HTR-8/SVneo (cell line): ENCODE data around the gene TBCB.
"Not testable (repeated sequence)": the region's sequence is repeated elsewhere in the genome, so short reads cannot be mapped to it uniquely, and the experiment has no call there.

ENCODE experiments used
- DNase-seq: peaks from one replicate; pipeline ENCODE4 v3.0.0; 2011; ENCODE audit warnings: low spot score, mixed read lengths; ENCODE audit not compliant: insufficient read length
- FAIRE-seq: peaks from 2 replicates; lab custom pipeline; 2011; peaks lifted over from hg19 to GRCh38; lab: Jason Lieb, UNC

Gene TBCB, protein sequence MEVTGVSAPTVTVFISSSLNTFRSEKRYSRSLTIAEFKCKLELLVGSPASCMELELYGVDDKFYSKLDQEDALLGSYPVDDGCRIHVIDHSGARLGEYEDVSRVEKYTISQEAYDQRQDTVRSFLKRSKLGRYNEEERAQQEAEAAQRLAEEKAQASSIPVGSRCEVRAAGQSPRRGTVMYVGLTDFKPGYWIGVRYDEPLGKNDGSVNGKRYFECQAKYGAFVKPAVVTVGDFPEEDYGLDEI

DNA sequence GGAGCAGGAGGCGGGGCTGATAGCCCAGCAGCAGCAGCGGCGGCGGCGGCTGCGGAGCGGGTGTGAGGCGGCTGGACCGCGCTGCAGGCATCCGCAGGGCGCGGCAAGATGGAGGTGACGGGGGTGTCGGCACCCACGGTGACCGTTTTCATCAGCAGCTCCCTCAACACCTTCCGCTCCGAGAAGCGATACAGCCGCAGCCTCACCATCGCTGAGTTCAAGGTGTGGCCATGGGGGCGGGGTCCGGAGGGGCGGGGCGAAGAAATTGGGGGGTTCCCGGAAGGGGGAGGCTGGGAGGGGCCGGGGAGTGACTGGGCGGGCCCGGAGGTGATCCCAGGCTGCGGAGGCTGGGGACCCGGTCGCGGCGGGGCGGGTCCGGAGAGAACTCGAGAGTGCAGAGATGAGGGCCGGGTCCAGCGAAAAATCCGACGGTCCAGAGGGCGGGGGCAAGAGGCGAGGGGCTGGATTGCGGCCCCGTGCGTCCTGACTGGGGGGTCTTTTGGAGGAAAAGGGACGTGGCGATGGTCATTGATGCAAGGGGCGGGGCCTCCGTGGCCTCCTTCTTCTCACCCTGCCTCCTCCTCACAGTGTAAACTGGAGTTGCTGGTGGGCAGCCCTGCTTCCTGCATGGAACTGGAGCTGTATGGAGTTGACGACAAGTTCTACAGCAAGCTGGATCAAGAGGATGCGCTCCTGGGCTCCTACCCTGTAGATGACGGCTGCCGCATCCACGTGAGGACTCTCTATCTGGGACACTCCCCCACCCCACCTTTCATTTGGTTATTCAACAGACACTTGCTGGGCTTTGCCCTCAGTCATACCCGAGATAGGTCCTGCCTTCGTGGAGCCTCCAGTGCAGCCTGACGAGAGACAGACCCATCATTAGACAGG, at the start of gene TBCB:
TSS of gene TBCB (plus strand) at position 16 of the 891 bp plus-strand sequence. CDS start at position 109, 93 bp downstream.
- DNase-seq (peak; percentile 67), FAIRE-seq (no peak)

DNA sequence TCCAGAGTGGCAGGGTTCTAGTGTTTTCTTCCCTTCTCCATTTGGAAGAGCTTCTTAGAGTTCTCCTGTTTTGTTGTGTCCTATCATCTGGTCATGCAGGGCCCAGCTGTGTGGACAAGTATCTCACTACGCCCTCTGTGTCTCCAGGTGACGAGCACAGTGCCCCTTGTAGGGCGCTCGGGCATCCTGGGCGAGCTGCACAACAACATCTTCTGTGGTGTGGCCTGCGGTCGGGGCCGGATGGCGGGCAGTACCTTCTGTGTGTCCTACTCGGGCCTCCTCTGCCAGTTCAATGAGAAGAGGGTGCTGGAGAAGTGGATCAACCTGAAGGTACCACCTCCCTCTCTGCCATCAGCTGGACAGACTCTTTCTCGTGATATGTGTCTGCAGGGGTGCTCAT, 47.6 kb upstream of the TBCB start:
- DNase-seq (no peak), FAIRE-seq (no peak)

DNA sequence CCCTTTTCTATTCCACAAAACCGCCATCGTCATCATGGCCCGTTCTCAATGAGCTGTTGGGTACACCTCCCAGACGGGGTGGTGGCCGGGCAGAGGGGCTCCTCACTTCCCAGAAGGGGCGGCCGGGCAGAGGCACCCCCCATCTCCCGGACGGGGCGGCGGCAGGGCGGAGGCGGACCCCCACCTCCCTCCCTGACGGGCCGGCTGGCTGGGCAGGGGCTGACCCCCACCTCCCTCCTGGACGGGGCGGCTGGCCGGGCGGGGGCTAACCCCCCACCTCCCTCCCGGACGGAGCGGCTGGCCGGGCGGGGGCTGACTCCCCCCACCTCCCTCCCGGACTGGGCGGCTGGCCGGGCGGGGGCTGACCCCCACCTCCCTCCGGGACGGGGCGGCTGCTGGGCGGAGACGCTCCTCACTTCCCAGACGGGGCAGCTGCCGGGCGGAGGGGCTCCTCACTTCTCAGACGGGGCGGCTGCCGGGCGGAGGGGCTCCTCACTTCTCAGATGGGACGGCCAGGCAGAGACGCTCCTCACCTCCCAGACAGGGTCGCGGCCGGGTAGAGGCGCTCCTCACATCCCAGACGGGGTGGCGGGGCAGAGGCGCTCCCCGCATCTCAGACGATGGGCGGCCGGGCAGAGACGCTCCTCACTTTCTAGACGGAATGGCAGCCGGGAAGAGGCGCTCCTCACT, 46.3 kb upstream of the TBCB start:
- DNase-seq, FAIRE-seq: not testable (repeated sequence)

DNA sequence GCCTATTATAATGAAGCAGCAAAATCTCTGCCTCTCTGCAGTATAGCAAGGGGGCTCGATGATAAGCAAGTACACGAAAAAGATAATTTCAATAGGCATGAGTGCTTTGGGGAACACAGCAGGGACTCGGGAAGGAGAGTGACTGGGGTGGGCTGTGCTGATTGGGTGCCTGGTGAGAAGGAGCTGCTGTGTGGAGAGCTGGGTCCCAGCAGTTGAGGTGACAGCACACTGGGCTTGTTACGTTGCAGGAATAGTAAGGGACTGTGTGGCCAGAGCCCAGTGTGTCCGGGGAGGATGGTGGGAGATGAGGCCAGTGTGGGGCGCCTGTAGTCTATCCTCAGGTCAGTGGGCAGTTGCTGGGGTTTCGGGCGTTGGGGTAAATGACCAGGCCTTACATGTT, 43.2 kb upstream of the TBCB start:
- DNase-seq = no peak
- FAIRE-seq = peak; percentile 16

DNA sequence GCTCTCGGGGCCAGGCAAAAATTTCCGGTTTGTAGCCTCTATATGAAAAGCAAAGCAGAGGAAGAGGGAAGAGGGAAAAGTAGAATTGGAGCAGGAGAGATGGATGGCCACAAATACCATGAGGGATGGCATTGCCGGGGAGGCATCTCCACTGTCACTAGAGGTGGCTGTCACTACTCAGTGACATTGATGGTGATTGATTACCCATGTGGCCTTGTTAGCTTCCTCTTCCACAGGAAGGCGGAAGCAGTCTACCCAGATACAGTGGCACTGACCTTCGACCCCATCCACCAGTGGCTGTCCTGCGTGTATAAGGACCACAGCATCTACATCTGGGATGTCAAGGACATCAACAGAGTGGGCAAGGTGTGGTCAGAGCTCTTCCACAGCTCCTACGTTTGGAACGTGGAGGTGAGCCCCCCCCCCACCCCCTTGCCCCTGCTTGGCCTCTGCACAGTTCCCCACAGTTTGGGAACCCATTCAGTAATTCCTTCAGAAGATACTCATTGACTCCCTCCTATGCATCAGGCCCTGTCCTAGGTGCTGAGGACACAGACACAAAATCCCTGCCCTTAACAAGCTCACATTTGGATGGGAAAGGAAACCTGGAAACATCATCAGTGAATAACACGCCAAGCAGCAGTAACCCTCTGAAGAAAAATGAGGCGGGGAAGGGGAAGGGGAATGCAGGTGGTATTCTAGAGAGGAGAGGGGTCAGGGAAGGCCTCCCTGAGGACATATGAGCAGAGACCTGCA, 42.0 kb upstream of the TBCB start:
- FAIRE-seq = no peak
- DNase-seq = no peak

DNA sequence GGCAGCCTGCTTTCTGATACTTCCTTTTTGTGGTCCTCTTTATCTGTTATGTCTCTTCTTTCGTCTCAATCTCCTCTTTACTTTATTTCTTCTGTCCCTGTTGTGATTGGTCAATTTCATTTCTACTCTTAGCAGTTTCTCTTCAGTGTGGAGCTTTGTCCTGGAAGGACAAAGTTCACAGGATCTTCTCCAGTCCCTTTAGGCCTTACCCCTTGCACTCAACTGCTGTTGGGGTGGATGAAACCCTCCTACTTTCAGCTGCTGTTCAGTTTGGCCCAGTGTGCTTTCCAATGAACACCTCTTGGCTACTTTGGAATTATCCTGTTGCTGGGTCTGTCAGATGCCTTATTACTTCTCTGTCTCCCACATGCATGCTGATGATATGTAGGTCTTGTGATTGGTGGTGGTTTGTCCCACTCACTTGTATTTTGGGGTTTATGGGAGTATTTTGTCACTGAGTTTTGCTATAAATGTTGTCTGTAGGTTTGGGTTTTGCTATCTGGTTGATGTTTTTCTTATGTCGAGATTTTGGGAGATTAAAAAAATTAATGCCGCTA, 35.8 kb upstream of the TBCB start:
- FAIRE-seq = no peak
- DNase-seq = no peak

DNA sequence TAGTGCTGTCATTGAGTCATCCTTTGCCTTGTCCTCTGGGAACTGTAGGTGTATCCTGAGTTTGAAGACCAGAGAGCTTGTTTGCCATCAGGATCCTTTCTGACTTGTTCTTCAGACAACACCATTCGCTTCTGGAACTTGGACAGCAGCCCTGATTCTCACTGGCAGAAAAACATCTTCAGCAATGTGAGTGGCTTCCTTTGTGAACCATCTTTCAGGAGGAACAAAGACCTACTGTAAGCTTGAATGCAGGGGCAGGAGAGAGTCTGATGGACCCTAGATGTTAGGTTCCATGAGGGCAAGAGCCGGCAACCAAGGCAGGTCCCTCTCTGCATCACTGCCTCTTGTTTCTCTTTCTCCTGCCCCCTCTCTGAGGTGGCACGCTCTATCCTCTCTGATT, 33.9 kb upstream of the TBCB start:
- no peak for FAIRE-seq
- no peak for DNase-seq

GRCh38 chr19:36081894-36082293, 33.4 kb upstream of the TBCB start:
- DNase-seq = no peak
- no peak for FAIRE-seq

DNA sequence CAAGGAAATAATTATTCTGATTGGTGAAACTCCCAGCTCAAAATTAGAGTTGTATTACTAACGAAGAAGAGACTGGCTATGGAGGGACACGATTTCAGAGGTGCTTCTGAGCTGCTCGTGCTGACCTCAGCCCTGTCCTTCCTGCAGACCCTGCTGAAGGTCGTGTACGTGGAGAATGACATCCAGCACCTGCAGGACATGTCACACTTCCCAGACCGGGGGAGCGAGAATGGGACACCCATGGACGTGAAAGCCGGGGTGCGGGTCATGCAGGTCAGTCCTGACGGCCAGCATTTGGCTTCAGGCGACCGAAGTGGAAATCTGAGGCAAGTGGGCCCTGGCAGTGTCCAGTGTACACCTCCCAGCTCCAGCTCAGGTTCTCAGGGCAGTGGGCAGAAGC, 32.4 kb upstream of the TBCB start:
- no peak for FAIRE-seq

DNA sequence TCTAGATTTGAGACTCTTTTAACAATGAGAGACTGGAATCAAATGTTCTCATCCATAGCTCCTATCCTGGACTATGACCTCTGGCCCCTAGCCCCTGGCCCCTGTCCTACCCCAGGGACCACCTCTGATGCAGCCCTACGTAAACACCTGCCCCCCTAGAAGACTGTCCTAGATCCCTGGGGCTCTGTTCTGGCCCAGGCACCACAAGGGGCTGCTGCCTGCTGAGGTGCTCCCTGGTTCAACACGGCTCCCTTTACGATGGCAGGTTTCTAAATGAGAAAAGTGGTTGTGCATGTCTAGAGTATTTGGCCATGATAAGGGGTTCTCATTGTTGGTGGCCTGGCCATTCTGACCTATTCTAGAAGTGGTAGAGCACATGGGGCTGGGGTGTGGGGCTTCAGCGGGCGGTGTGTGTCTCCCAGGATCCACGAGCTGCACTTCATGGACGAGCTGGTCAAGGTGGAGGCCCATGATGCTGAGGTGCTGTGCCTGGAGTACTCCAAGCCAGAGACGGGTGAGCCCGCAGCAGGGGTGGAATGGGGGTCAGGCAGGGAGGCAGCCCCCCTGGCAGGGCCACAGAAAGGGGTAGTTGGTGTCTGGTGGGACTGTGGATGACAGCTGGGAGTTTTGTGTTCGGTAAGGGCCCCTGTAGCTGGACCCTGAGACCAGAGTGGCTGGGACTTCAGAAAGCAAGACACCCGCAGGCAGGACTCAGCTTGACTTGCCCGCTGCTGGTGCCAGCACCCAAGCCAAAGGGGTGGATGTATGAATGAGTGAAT, 30.8 kb upstream of the TBCB start:
- DNase-seq (no peak), FAIRE-seq (no peak)

More for the DNA sequence above, 32.4 kb upstream of the TBCB start:
- DNase-seq = no peak

DNA sequence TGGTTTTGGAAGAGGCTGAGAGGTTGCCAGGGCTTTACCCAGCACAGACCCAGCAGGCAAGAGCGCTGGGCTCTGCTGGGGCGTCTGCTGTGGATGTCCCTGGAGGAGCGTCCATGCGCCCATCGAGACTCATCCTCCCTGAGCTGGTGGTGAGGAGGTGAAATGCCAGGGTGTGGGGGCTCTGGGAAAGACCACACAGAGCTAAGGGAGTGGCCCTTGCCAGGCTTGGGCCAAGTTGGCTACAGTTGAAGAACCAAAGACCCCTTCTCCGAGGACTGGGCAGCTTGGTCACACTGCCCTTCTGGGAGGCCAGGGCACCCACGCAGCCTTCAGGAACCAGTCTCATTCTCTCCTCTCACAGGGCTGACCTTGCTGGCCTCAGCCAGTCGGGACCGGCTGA, 28.9 kb upstream of the TBCB start:
- FAIRE-seq (no peak), DNase-seq (no peak)

- no peak for DNase-seq
- FAIRE-seq = no peak
Observed at GRCh38 chr19:36089847-36090246, 25.4 kb upstream of the TBCB start.

DNA sequence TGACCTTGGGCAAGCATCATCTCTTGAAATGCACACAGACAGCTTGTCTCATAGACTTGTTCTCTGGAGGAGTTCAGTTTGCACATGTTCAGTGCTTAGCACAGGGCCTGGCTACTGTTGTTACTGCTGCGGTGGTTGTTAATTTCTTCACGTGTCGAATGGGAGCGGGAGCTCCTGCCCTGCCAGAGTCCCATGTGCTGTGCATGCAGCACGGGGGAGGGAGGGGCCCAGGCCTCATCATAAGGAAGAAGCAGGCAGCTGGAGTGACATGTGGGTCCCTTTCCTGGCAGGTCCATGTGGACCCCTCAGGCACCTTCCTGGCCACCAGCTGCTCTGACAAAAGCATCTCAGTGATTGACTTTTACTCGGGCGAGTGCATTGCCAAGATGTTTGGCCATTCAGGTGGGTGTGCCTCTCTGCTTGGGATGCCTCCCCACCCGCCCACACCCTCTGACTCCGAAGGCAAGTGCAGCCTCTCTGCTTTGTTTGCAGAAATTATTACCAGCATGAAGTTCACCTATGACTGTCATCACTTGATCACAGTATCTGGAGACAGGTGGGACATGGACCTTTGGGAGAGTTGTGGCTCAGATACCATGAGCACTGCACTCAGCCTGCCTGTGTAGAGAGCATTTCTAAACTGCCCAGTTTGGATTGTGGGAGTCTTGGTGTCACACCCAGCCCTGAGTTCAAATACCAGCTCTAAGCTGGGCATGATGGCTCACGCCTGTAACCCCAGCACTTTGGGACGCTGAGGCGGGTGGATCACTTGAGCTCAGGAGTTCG, 24.2 kb upstream of the TBCB start:
- DNase-seq (no peak), FAIRE-seq (no peak)

DNA sequence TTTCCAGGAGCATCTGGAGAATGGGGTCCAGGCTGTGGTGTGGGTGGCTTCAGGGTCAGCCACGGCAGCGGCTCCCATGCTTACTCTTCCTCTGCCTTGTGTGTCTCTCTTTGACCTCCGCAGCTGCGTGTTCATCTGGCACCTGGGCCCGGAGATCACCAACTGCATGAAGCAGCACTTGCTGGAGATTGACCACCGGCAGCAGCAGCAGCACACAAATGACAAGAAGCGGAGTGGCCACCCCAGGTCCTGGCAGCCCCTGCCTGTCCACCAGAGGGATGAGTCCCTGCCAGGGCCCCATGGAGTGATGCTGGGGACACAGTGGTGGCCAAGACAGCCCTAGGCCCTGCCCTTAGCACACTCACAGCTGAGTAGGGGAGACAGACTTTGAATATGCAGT, 22.7 kb upstream of the TBCB start:
- no peak for DNase-seq
- no peak for FAIRE-seq

GRCh38 chr19:36093146-36093662, 22.1 kb upstream of the TBCB start:
- no peak for FAIRE-seq
- DNase-seq = no peak

GRCh38 chr19:36093687-36094086, 21.6 kb upstream of the TBCB start:
- DNase-seq (no peak), FAIRE-seq (no peak)

GRCh38 chr19:36097036-36097435, 18.2 kb upstream of the TBCB start:
- FAIRE-seq (no peak), DNase-seq (no peak)

GRCh38 chr19:36099166-36099785, 16.0 kb upstream of the TBCB start:
- no peak for DNase-seq
- no peak for FAIRE-seq
